B cell (primary cell): ENCODE measurements around the gene PTPN6. TPM values are rescaled to one million over a fixed set of nuclear protein-coding genes. Genes with fewer than 3 reads are reported as not detected.

Experiments used
- ATAC-seq: fragments of 200-7000 bp; cut with Tn5 transposase; one replicate; pipeline ENCODE4 v1.10.0; 2021; ENCODE audit warnings: low read depth, mild to moderate bottlenecking, moderate number of reproducible peaks, moderate library complexity
- CTCF ChIA-PET: fragments of 350-600 bp; sonication (Branson Sonifier 250); formaldehyde crosslinking; loops from one replicate; lab custom pipeline; 2021; ENCODE audit warnings: antibody characterized with exemption, inconsistent platforms; lab: Charles Lee
- POLR2A ChIA-PET: fragments of 350-600 bp; sonication (Branson Sonifier 250); formaldehyde crosslinking; loops from one replicate; lab custom pipeline; 2021; ENCODE audit warnings: antibody characterized with exemption; lab: Charles Lee
- DNase-seq: peaks from one replicate; pipeline ENCODE4 v3.0.0; 2013
- H2AFZ ChIP-seq: 2 replicates; pipeline ENCODE4 v1.6.1; 2012; ENCODE audit warnings: mild to moderate bottlenecking, low read depth, low read length; ENCODE audit not compliant: insufficient read depth, poor library complexity, severe bottlenecking
- H3K27ac ChIP-seq, 2 donors: 1 replicate in 1 of 2; 2 replicates in 1 of 2; pipeline ENCODE4 v1.5.1; 2012 to 2013; ENCODE audit warnings: low read length in 2 of 2, mild to moderate bottlenecking in 2 of 2, moderate library complexity in 1 of 2
- H3K27me3 ChIP-seq, 4 experiments: fragments of 200-600 bp in 1 of 4; sonication (generic) in 1 of 4; replicated peaks in 1 of 4; 1 replicate in 2 of 4; 2 replicates in 2 of 4; pipeline versions ENCODE4 v1.6.1 to v1.7.0; 2013 to 2016; ENCODE audit warnings: low read length in 3 of 4, mild to moderate bottlenecking in 2 of 4, mixed read lengths in 1 of 4, moderate library complexity in 1 of 4; ENCODE audit not compliant: insufficient read depth in 4 of 4, control insufficient read depth in 3 of 4; ENCODE audit errors: control extremely low read depth in 1 of 4
- H3K36me3 ChIP-seq, 2 experiments: replicated peaks in 1 of 2; 1 replicate in 1 of 2; 2 replicates in 1 of 2; pipeline versions ENCODE4 v1.6.1 to v1.7.1; 2013; ENCODE audit warnings: low read length in 1 of 2; ENCODE audit not compliant: insufficient read depth in 2 of 2, control insufficient read depth in 1 of 2; ENCODE audit errors: control extremely low read depth in 1 of 2, extremely low read depth in 1 of 2
- H3K4me1 ChIP-seq, 2 donors: fragments of 200-600 bp in 1 of 2; sonication (generic) in 1 of 2; 1 replicate in 1 of 2; 2 replicates in 1 of 2; pipeline versions ENCODE4 v1.5.1 to v1.6.1; 2013 to 2017; ENCODE audit warnings: low read length in 2 of 2; ENCODE audit not compliant: control insufficient read depth in 2 of 2, insufficient read depth in 2 of 2
- H3K4me2 ChIP-seq: replicated peaks from 2 replicates; pipeline ENCODE3; 2012; ENCODE audit warnings: mild to moderate bottlenecking, low read depth, low read length; ENCODE audit not compliant: poor library complexity, severe bottlenecking
- H3K4me3 ChIP-seq, 5 experiments: fragments of 200-600 bp in 1 of 5; sonication (generic) in 1 of 5; 1 replicate in 3 of 5; 2 replicates in 2 of 5; pipeline versions ENCODE4 v1.5.1 to v1.7.0; 2011 to 2016; ENCODE audit warnings: low read length in 4 of 5, mild to moderate bottlenecking in 4 of 5, low read depth in 2 of 5, control low read depth in 1 of 5, moderate library complexity in 1 of 5; ENCODE audit not compliant: insufficient read depth in 1 of 5; ENCODE audit errors: control extremely low read depth in 1 of 5, extremely low read depth in 1 of 5
- H3K79me2 ChIP-seq: fragments of 200-600 bp; sonication (generic); one replicate; pipeline ENCODE4 v1.6.0; 2016; ENCODE audit warnings: low read length; ENCODE audit not compliant: control insufficient read depth, insufficient read depth
- H3K9ac ChIP-seq: fragments of 200-600 bp; sonication (generic); 2 replicates; pipeline ENCODE4 v1.6.1; 2017; ENCODE audit warnings: mild to moderate bottlenecking, low read length, moderate library complexity
- H3K9me3 ChIP-seq, 3 donors: one replicate each; pipeline versions ENCODE4 v1.6.1 to v1.7.1; 2013; ENCODE audit warnings: low read length in 2 of 3; ENCODE audit not compliant: control insufficient read depth in 2 of 3, insufficient read depth in 1 of 3; ENCODE audit errors: control extremely low read depth in 1 of 3
- H4K20me1 ChIP-seq: 2 replicates; pipeline ENCODE4 v1.6.0; 2012; ENCODE audit warnings: mild to moderate bottlenecking, low read length; ENCODE audit not compliant: insufficient read depth, control insufficient read depth, poor library complexity, severe bottlenecking
- H3K27ac Mint-ChIP-seq: one replicate; pipeline ENCODE4 v1.8.0; 2021; ENCODE audit warnings: mixed read lengths
- H3K27me3 Mint-ChIP-seq: one replicate; pipeline ENCODE4 v1.8.0; 2021; ENCODE audit warnings: mixed read lengths
- H3K4me1 Mint-ChIP-seq: one replicate; pipeline ENCODE4 v1.8.0; 2021; ENCODE audit warnings: mixed read lengths
- H3K4me3 Mint-ChIP-seq: one replicate; pipeline ENCODE4 v1.8.0; 2021; ENCODE audit warnings: mixed read lengths
- H3K9me3 Mint-ChIP-seq: one replicate; pipeline ENCODE4 v1.8.0; 2022; ENCODE audit warnings: mixed read lengths; ENCODE audit not compliant: insufficient read depth
- CTCF ChIP-seq: fragments of 200-600 bp; IDR thresholded peaks from one replicate; pipeline ENCODE4 v1.8.0; 2022; ENCODE audit warnings: antibody characterized with exemption, mild to moderate bottlenecking
- EZH2 ChIP-seq: IDR thresholded peaks from 2 replicates; pipeline ENCODE4 v1.6.1; 2012; ENCODE audit warnings: borderline replicate concordance, low read depth, mild to moderate bottlenecking, moderate library complexity, low read length; ENCODE audit not compliant: insufficient read depth, poor library complexity, severe bottlenecking
- WGBS: methylation state at CpG from one replicate; pipeline ENCODE4 v1.1.5; 2013; ENCODE audit warnings: missing lambda C conversion rate; ENCODE audit not compliant: insufficient coverage; 5-methylcytosine and 5-hydroxymethylcytosine counted together
- intact Hi-C: fragments of 100-400 bp; cut with micrococcal nuclease; formaldehyde crosslinking; loops from one replicate; pipeline ENCODE4 v1.10.0; 2022
- polyA plus RNA-seq: library from polyadenylated mRNA; depleted of rRNA; stranded (reverse); fragments of >200 nt; gene quantifications from 2 replicates; pipeline ENCODE4 v1.2.3, GENCODE V29; 2012
- total RNA-seq, 2 donors: library from RNA; stranded (reverse); fragments of 120-200 nt in 1 of 2; gene quantifications; 1 replicate in 1 of 2; 2 replicates in 1 of 2; pipeline versions ENCODE4 v1.2.3 to v1.2.4, GENCODE V29; 2013 to 2022

PTPN6 gene
- total and polyA plus RNA-seq, 2 donors (not counting 1 experiment from before 2014, with no cell fraction given): 312 to 874 TPM

- ATAC-seq: no peak
- ChIA-PET CTCF (interaction anchor here (0.8 to 6.2 kb wide), 19 partner anchors 10 to 187 kb away, joined by 3 to 132 read pairs (median 12); partner anchors contain the start of genes C12orf57, C1R, C1RL and LPCAT3), POLR2A (interaction anchor here (0.6 to 6.4 kb wide), 6 partner anchors 11 to 55 kb away, joined by 3 to 37 read pairs (median 4); partner anchors contain the start of genes C12orf57 and RNU7-1)
- TF ChIP-seq EZH2 (no peak), CTCF (no peak)
- Histone ChIP-seq H3K9me3 (no peaks in the 10 kb centered on the region), H3K27ac (no peak overlapping the region), H3K36me3 (no peaks in the 10 kb centered on the region), H3K4me2 (peak overlapping the region; percentile 71), H3K9ac (no peak overlapping the region), H3K79me2 (peaks cover 35% of the 10 kb centered on the region), H3K4me3 (no peak overlapping the region), H3K27me3 (no peaks in the 10 kb centered on the region), H4K20me1 (no peaks in the 10 kb centered on the region), H3K4me1 (peaks cover 47 to 65% of the 10 kb centered on the region in 2 donors), H2AFZ (peak overlapping the region; percentile 78)
- intact Hi-C loops: loop anchor here (2.0 kb wide), 1 partner anchor 94 kb away; the partner anchor contains the start of gene LPCAT3
- H3K27me3 Mint-ChIP-seq: no peaks in the 10 kb centered on the region
- peak overlapping the region; percentile 20 for H3K27ac Mint-ChIP-seq
- H3K9me3 Mint-ChIP-seq: no peaks in the 10 kb centered on the region
- H3K4me3 Mint-ChIP-seq: peak overlapping the region; percentile 81
- no peak for DNase-seq
- peaks cover 63% of the 10 kb centered on the region for H3K4me1 Mint-ChIP-seq
- 90% methylated on average over 1 of the region's 1 CpG for WGBS
Observed at GRCh38 chr12:6925239-6925539, 26.0 kb upstream of the PTPN6 start.

DNA sequence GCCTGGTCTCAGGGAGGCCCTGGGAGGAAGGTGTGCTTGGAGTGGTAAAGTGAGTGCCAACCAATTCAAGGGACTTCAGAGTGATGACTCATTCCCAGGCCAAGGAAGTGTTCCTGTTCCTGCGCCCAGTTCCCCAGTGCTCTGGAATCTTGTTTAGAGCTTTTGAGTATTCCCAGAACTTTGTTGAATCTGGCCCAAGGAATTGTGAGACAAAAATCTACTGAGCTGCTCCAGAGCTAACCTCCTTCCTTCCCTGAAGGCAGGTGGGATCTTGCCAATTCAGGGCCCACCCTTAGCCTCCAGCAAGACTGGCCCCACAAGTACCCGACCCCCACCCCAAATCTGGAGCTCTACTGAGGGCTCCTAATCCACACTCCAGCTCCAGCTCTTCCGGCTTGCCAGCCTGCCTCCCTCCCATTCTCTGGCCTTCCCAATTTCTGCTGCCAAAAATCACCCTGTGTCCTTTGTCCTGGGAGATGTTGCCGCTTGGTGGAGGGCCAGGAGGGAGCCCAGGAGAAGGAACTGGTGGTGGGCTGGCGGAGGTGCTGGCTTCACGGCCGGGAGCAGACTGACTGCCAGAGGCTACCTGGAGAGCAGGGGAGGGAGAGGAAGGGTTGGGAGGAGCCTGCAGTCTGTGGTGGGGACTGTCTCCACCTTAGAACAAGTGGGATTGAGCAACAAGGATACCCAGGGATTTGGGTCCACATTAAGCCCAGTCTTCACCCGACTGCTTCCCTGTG is 25.4 kb upstream of the PTPN6 start:
- H3K9ac ChIP-seq: no peak overlapping the region
- no peaks in the 10 kb centered on the region for H4K20me1 ChIP-seq
- H3K9me3 ChIP-seq: no peaks in the 10 kb centered on the region
- peaks cover 63% of the 10 kb centered on the region for H3K4me1 Mint-ChIP-seq
- ATAC-seq (no peak), DNase-seq (no peak)
- H3K27me3 ChIP-seq: no peaks in the 10 kb centered on the region
- POLR2A ChIA-PET: interaction anchor here (0.6 to 6.4 kb wide), 7 partner anchors 11 to 55 kb away, joined by 3 to 37 read pairs (median 4); partner anchors contain the start of genes C12orf57 and RNU7-1
- CTCF ChIA-PET: interaction anchor here (0.8 to 6.2 kb wide), 19 partner anchors 9 to 186 kb away, joined by 3 to 132 read pairs (median 12); partner anchors contain the start of genes C12orf57, C1R, C1RL and LPCAT3
- H3K4me3 ChIP-seq: no peak overlapping the region
- TF ChIP-seq EZH2 (no peak), CTCF (no peak)
- peak overlapping the region; percentile 81 for H3K4me3 Mint-ChIP-seq
- no peak overlapping the region for H2AFZ ChIP-seq
- intact Hi-C loops: loop anchor here (2.0 kb wide), 1 partner anchor 93 kb away; the partner anchor contains the start of gene LPCAT3
- no peaks in the 10 kb centered on the region for H3K36me3 ChIP-seq
- no peaks in the 10 kb centered on the region for H3K9me3 Mint-ChIP-seq
- H3K27ac ChIP-seq: no peak overlapping the region
- peaks cover 35% of the 10 kb centered on the region for H3K79me2 ChIP-seq
- H3K4me1 ChIP-seq: peaks cover 47 to 65% of the 10 kb centered on the region in 2 donors
- H3K4me2 ChIP-seq: no peak overlapping the region
- no peaks in the 10 kb centered on the region for H3K27me3 Mint-ChIP-seq
- 83% methylated on average over 6 of the region's 8 CpGs for whole genome bisulfite sequencing
- peak overlapping the region; percentile 63 for H3K27ac Mint-ChIP-seq
